Adrenal gland (tissue), 12 donors: ENCODE data around the gene REXO1. TPM values are rescaled to one million over a fixed set of nuclear protein-coding genes. Genes with fewer than 3 reads are reported as not detected.
"Not testable (repeated sequence)": the region's sequence is repeated elsewhere in the genome, so short reads cannot be mapped to it uniquely, and the experiment has no call there.

ENCODE experiments used
- DNase-seq, 7 donors: peaks; one replicate each; pipeline ENCODE4 v3.0.0-alpha.2; 2019 to 2020
- H3K27ac ChIP-seq, 5 donors: fragments of 200-600 bp; sonication (generic) in 4 of 5; 1 replicate in 3 of 5; 2 replicates in 2 of 5; pipeline versions ENCODE4 v1.5.1 to v1.8.0; 2016 to 2020; ENCODE audit warnings: mild to moderate bottlenecking in 1 of 5
- H3K27me3 ChIP-seq: fragments of 200-600 bp; 2 replicates; pipeline ENCODE4 v1.8.0; 2021
- H3K36me3 ChIP-seq, 2 donors: fragments of 200-600 bp; replicated peaks in 1 of 2; 1 replicate in 1 of 2; 2 replicates in 1 of 2; pipeline versions ENCODE4 v1.5.1 to v1.8.0; 2018 to 2022
- H3K4me1 ChIP-seq, 2 donors: fragments of 200-600 bp; replicated peaks in 1 of 2; 1 replicate in 1 of 2; 2 replicates in 1 of 2; pipeline versions ENCODE4 v1.5.1 to v1.8.0; 2018 to 2021
- H3K4me3 ChIP-seq, 4 donors: fragments of 200-600 bp; sonication (generic) in 3 of 4; one replicate each; pipeline ENCODE4 v1.5.1; 2016 to 2018
- H3K9me3 ChIP-seq, 3 donors: fragments of 200-600 bp; sonication (generic) in 1 of 3; replicated peaks in 1 of 3; 1 replicate in 2 of 3; 2 replicates in 1 of 3; pipeline versions ENCODE4 v1.5.1 to v1.8.0; 2016 to 2021
- CTCF ChIP-seq, 6 experiments: fragments of 450-650 bp in 4 of 6; fragments of 200-600 bp in 2 of 6; sonication (generic) in 1 of 6; IDR thresholded peaks; 1 replicate in 5 of 6; 2 replicates in 1 of 6; pipeline versions ENCODE4 v1.5.1 to v1.8.0; 2016 to 2021; ENCODE audit warnings: antibody characterized with exemption in 6 of 6, mild to moderate bottlenecking in 2 of 6, moderate library complexity in 1 of 6
- POLR2A ChIP-seq, 2 donors: fragments of 450-650 bp; IDR thresholded peaks; one replicate each; pipeline ENCODE4 v1.6.1; 2017; ENCODE audit warnings: antibody characterized with exemption in 2 of 2, mild to moderate bottlenecking in 2 of 2, moderate library complexity in 1 of 2
- WGBS, 4 donors: extraction: QIAGEN DNeasy Blood & Tissue Kit in 2 of 4; methylation state at CpG; one replicate each; pipeline versions ENCODE4 v1.1.5 to v1.1.7; 2013 to 2017; 5-methylcytosine and 5-hydroxymethylcytosine counted together
- intact Hi-C, 2 donors: fragments of 100-400 bp; cut with DNase I; formaldehyde crosslinking; loops; one replicate each; pipeline versions ENCODE4 v1.14.1 to v1.15.0; 2022 to 2023
- polyA plus RNA-seq, 3 donors: library from polyadenylated mRNA; stranded (reverse); fragments of 200-250 nt in 2 of 3; fragments of 350-450 nt in 1 of 3; fragmentation: Illumina TruSeq in 1 of 3; extraction: RNeasy Lipid Tissue Mini Kit (QIAGEN cat#74804) in 1 of 3; gene quantifications; one replicate each; pipeline ENCODE4 v1.2.3, GENCODE V29; 2013 to 2014
- total RNA-seq, 9 donors: library from RNA; depleted of rRNA in 4 of 9; stranded (reverse); fragments of >200 nt in 4 of 9; fragments of 120-200 nt in 1 of 9; fragmentation: NEBNext Ultra II Directional in 1 of 9; extraction: Animal tissue kit (Norgen Biotek cat#: 25700) in 1 of 9; gene quantifications; one replicate each; pipeline versions ENCODE4 v1.1.0 to v1.2.4, GENCODE V29; 2013 to 2023
- donor health status: healthy with polysubstance abuse.
- donor health status: Bipolar disorder and iron deficiency.
- donor health status: DM: yes; HTN: yes; CAD: no.
- donor health status: DM: no; HTN: no; CAD: no.
- donor health status: DM: no; HTN: no; CAD: no.
- donor health status: DM: yes; HTN: yes; CAD: no.

The REXO1 gene
- total and polyA plus RNA-seq, 12 donors, result 9.3 to 155 (median 44.5) TPM

GRCh38 chr19:1889907-1890306 is 41.6 kb upstream of the REXO1 start:
- TF ChIP-seq POLR2A (IDR thresholded peaks at IDR 0.05) (no peak), CTCF (IDR thresholded peaks at IDR 0.05) (no peak)
- H3K4me3 ChIP-seq, result no peak overlapping the region
- 89 to 100% (median 93%) methylated on average over 1 of the region's 1 CpG for WGBS, 4 donors

GRCh38 chr19:1888385-1888784 is 40.1 kb upstream of the REXO1 start:
- no peak for TF ChIP-seq CTCF (IDR thresholded peaks at IDR 0.05)
- TF ChIP-seq POLR2A (IDR thresholded peaks at IDR 0.05), result no peak
- H3K27ac ChIP-seq, result no peak overlapping the region
- 64 to 78% (median 72%) methylated on average over 5 of the region's 5 CpGs for WGBS, 4 donors

More at GRCh38 chr19:1889907-1890306, 41.6 kb upstream of the REXO1 start:
- Histone ChIP-seq H3K27ac (no peak overlapping the region), H3K4me1 (no peaks in the 10 kb centered on the region), H3K9me3 (no peaks in the 10 kb centered on the region), H3K36me3 (no peaks in the 10 kb centered on the region), H3K27me3 (no peaks in the 10 kb centered on the region)
- intact Hi-C loops, result no loop called here
- no peak for DNase-seq

GRCh38 chr19:1886360-1886759 is 38.1 kb upstream of the REXO1 start:
- 90 to 95% (median 93%) methylated on average over 15 of the region's 15 CpGs for WGBS, 4 donors
- intact Hi-C loops, H3K4me3 ChIP-seq, DNase-seq, H3K9me3 ChIP-seq, H3K36me3 ChIP-seq, H3K27ac ChIP-seq, H3K27me3 ChIP-seq: not testable (repeated sequence)
- H3K4me1 ChIP-seq, result peaks cover 18 to 26% of the 10 kb centered on the region in 2 donors

More at GRCh38 chr19:1888385-1888784, 40.1 kb upstream of the REXO1 start:
- no peaks in the 10 kb centered on the region for H3K36me3 ChIP-seq
- DNase-seq, result no peak
- no peaks in the 10 kb centered on the region for H3K9me3 ChIP-seq
- intact Hi-C loops, result no loop called here
- no peak overlapping the region for H3K4me3 ChIP-seq
- peaks cover 11 to 13% of the 10 kb centered on the region in 2 donors for H3K4me1 ChIP-seq
- no peaks in the 10 kb centered on the region for H3K27me3 ChIP-seq

- H3K9me3 ChIP-seq, H3K36me3 ChIP-seq, intact Hi-C loops, H3K27me3 ChIP-seq: not testable (repeated sequence)
- peak; percentile 92 to 97 (median 95) for DNase-seq
- 21 to 56% (median 30%) methylated on average over 16 to 43 of the region's 46 CpGs for WGBS, 4 donors
- peaks cover 18 to 26% of the 10 kb centered on the region in 2 donors for H3K4me1 ChIP-seq
- peak; percentile 49 to 74 for TF ChIP-seq POLR2A (IDR thresholded peaks at IDR 0.05)
- peak within 1 kb of the TSS; percentile 32 to 77 (median 63) for H3K4me3 ChIP-seq
- peak within 1 kb of the TSS in 4 of 5 donors; percentile 70 to 96 (median 79) for H3K27ac ChIP-seq
These were observed 37.3 kb upstream of the REXO1 start, which contains the start of gene ABHD17A for GRCh38 chr19:1885398-1886119. TSS of gene ABHD17A (minus strand) at chr19:1885496. CDS start at chr19:1881566, 3,930 bp downstream.

GRCh38 chr19:1884719-1885334 is 36.5 kb upstream of the REXO1 start:
- DNase-seq, result peak in 1 of 7 donors; percentile 43
- intact Hi-C loops, result no loop called here
- peaks cover 0 to 9% of the 10 kb centered on the region in 2 donors for H3K36me3 ChIP-seq
- no peaks in the 10 kb centered on the region for H3K27me3 ChIP-seq
- H3K9me3 ChIP-seq, result no peaks in the 10 kb centered on the region
- H3K27ac ChIP-seq, result peak overlapping the region in 4 of 5 donors; percentile 70 to 96 (median 79)
- H3K4me1 ChIP-seq, result peaks cover 18 to 26% of the 10 kb centered on the region in 2 donors
- TF ChIP-seq CTCF (IDR thresholded peaks at IDR 0.05), result no peak
- TF ChIP-seq POLR2A (IDR thresholded peaks at IDR 0.05), result no peak
- WGBS, 4 donors, result 0% methylated on average over 14 to 52 of the region's 56 CpGs
- peak overlapping the region; percentile 32 to 77 (median 63) for H3K4me3 ChIP-seq
